Activated effector memory CD4-positive, alpha-beta T cell treated with anti-CD3 and anti-CD28 coated beads, Interleukin-2, amount 50 U/mL, for 16 hours (primary cell): ENCODE data around the gene RPS8.

Experiments
- DNase-seq: peaks from one replicate; pipeline ENCODE4 v3.0.0-alpha.2; 2020

Gene RPS8

DNA sequence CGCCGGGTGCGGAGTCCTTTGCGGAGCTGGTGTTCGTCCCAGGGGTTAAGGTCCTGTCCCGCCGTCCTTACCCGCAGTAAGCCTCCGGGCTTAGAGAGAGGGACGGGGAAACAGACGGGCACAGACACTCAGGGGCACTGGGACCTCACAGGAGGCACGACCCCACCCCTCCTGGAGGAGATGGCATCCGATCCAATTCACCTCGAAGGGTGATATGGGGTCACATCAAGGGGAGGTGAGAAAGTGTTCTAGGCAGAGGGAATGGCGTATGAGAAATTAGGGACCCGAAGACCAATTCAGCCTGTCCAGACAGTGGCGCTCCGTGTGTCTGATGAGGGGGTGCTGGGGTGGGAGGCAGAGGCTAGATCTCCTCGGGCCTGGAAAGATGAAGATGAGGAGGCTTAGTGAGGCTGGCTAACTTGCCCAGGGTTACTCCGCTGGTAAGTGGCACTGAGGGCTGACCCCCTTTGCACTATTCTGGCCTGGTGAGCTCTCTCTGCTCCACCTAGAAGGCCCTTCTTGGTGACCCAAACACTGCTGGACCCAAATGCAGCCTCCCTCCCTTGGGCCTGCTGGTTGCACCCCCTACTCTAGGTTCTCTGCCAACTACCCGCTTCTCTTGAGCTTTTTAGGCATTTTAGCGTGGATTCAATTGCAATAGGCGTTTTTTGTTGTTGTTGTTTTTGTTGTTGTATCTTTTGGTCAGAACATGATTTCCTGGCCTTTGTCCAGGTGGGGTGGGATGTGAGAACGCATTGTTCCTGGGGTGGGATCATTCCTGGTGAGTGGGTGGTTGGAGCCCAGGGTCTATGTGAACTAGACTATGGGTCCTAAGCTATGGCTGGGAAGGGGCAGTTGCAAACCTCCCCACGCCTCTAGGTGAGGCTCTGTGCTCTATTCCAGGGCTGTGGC, 45.2 kb downstream of the RPS8 start:
- peak; percentile 57 for DNase-seq

DNA sequence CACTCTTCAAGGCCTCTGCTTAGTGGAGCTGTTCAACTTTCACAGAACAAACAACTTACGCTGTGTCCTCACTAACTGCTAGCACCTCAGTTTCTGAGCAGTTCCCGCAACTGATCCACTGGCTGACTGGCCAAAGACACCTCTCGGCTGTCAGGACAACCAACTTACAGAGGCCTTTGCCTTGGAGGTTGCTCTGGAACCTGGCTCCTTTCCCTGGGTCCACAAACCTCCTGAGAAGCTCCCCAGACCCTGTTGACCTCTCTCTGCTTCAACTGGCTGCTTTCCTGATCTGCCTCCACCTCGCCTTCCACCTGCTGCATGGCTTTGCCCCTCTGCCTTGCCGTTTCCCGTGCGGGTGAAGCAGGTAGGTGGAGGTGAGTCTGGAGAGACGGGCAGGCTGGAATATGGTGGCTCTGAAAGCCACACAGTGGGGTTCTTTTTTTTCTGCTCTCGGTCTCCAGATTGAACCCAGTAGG, 45.9 kb downstream of the RPS8 start:
- DNase-seq, result peak; percentile 56

DNA sequence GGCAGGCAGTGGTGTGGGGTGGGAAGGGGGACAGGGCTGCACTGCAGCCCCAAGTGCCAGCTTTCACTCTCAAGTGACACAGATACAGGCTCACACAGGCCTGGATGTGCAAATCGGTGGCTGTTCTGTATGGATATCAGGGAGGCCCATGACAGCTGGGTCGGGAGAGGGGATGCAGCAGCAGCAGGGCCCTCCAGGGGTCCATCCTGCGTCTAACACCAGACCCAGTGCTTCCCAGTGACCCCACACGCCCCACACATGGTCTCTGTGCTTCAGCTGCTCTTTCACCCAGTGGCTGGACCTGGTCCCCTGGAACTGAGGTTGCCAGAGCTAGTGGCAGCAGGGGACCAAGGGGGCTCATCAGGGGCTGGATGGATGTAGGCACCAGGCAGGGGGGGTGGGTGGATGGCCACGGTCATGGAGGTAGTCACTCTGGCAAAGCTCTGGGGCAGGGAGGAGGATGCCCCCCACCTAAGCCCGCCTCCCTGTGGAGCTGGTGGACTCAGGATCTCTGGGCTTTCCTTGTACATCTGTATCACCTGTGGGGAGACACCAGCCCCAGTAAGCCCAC, 46.9 kb downstream of the RPS8 start:
- peak; percentile 63 for DNase-seq

DNA sequence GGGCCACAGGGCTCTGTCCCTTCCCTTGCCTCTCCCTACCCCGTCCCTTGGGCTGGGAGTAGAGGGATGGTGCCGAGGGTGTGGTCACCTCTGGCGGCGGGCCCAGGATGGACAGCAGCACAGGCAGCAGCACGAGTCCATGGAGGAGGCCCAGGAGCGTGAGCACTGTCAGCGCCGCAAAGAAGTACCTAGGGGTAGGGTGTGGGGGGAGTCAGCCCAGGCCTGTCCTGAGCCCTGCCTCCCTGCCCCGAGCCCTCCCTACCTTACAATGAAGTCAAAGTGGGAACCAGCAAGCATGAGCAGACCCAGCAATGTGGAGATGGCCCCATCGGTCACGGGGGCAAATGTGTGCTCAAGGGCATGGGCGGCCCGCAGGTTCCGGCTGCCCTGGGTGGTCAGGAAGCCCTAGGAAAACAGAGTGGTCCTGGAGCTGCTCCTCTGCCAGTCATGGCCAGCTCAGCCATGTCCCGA, 47.7 kb downstream of the RPS8 start:
- DNase-seq, result peak; percentile 61

DNA sequence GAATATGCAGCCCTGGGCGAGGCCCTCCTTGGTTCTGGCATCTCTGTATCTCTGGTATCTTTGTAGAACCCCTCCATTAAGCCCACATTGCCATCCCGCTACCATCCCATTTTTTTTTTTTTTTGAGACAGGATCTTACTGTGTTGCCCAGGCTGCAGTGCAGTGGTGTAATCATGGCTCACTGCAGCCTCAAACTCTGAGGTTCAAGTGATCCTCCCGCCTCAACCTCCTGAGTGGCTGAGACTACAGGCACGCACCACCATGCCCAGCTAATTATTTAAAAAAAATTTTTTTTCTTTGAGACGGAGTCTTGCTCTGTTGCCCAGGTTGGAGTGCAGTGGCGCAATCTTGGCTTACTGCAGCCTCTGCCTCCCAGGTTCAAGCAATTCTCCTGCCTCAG, 49.1 kb downstream of the RPS8 start:
- peak; percentile 31 for DNase-seq

DNA sequence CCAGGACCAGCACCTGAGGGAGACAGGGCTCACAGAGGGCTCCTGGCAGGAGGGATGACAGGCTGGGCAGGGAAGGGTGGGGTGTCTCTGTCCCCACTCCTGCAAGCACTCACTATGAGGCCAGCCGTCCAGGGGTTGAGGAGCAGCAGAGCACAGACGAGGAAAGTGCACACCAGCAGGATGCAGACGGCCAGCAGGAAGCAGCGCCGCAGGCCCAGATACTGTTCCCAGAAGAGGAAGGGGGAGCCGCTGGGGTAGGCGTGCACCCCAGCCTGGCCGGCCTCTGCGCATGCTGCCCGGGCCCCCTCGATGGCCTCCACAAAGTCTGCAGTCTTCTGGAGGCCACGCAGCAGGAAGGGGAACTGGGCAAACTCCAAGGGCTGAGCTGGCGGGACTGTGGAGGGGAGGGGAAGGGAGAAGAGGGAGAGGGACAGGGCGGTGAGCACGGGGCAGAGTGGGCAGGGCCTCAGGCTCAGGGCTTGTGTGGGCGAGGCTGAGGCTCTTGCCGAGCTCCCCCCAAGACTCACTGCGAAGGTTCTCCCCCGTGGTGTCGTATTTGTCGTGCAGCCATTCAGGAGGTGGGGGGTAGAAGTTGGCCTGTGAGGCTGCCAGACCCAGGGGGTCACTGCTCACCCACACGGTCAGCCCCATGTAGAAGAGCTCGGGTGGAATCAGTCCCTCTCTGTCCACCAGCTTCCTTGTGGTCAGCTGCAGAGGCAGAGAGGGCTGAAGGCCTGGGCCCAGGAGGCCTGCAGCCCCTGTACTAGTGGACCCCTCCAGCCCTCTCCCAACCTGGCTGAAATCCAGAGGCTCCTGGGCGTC, 51.2 kb downstream of the RPS8 start:
- peak; percentile 53 for DNase-seq

DNA sequence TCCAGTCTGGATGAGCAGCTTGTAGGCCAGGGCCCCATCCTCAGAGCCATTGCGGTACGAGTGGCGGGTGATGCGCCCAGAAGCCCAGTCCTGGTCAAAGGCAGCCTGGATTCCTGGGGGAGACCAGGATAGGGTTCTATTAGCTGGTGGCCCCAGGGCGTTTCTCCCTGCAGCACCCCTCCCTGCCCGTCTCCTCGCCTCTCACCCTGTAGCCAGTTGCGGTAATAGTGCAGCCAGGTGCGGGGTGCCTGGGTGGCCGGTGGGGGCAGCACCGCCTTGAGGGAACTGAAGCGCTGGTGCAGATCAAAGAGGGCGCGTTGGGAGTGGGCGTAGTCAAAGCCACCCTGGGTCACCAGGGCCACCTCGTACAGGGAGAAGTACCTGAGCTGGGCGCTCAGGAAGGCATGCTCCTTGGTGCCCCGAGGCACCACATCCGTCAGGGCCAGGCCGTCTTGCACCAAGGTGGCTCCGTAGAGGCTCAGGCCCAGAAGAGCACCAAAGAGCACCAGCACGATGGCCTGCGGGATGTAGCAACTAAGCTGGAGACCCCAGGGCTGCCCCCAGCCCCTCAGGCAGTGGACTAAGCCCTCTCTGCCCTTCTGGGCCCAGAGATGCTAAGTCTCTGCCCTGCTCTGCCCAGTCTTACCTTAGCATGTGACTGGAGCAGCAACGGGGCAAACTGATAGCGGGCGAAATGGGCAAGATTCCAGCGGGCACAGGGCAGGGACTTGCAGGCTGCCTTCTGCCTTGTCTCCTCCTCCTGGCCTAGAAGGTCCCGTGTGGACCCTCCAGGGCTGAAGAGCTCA, 52.1 kb downstream of the RPS8 start:
- DNase-seq, result peak; percentile 62

DNA sequence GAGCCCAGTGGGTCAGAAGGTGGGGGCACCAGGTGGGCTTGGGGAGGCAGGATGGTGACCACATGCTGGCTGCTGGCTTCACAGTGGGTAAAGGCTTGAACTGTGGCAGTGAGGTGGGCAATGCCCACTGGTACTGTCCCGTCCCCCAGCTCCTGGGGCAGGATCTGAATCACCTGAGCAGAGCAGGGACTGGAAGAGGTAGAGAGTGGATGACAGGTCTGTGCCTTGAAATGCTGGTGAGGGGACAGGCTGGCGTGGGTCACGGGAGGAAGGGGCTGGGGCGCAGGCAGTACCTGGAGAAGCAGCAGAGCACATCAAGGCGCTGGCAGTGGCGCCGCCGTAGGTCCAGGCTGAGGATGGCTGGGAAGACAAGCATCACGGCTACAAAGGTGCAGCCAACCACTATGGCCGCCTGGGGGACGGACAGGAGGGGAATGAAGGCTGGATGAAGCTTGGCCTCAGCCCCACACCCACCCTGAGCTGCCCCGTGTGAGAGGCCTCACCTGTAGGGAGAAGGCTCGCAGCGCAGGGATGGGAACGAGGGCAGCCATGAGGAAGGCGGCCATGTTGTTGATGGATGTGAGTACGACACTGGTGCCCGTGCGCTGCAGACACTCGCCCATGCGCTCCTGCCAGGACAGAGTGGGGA, 52.8 kb downstream of the RPS8 start:
- DNase-seq, result peak; percentile 61
